Measurements from ENCODE around the gene CHID1.

GRCh38 chr11:932435-932834, 21.8 kb upstream of the CHID1 start:
- TF ChIP-seq POLR2A (IDR thresholded peaks at IDR 0.05; ENCODE audit: low read depth, low read length) (no peak), CTCF (conservative IDR thresholded peaks at IDR 0.05; ENCODE audit: low read depth, low read length) (no peak), RFX5 (IDR thresholded peaks at IDR 0.05; ENCODE audit: low read depth, low read length) (no peak), ELK1 (IDR thresholded peaks at IDR 0.05; ENCODE audit: borderline replicate concordance, low read depth, low read length) (no peak)
